HCT116 (cell line): ENCODE data around the gene METTL26.

ENCODE experiments used
- CTCF ChIP-seq, 3 experiments: fragments of 200-600 bp in 1 of 3; sonication (generic) in 1 of 3; IDR thresholded peaks in 2 of 3; conservative IDR thresholded peaks in 1 of 3; 2 replicates each; pipeline ENCODE4 v1.5.1; 2012 to 2017; ENCODE audit warnings: low read depth in 2 of 3, low read length in 2 of 3, antibody characterized with exemption in 1 of 3, borderline replicate concordance in 1 of 3, control low read depth in 1 of 3, mild to moderate bottlenecking in 1 of 3, mixed read lengths in 1 of 3, mixed run types in 1 of 3, moderate library complexity in 1 of 3; ENCODE audit not compliant: insufficient read depth in 1 of 3
- ELF1 ChIP-seq: IDR thresholded peaks from 2 replicates; pipeline ENCODE4 v1.6.1; 2012; ENCODE audit warnings: low read depth, borderline replicate concordance
- EZH2 ChIP-seq: fragments of 200-600 bp; sonication (generic); IDR thresholded peaks from 2 replicates; pipeline ENCODE4 v1.6.1; 2017; ENCODE audit warnings: antibody characterized with exemption, mixed run types
- EZH2phosphoT487 ChIP-seq: fragments of 200-600 bp; IDR thresholded peaks from 2 replicates; pipeline ENCODE4 v1.6.1; 2018; ENCODE audit warnings: antibody characterized with exemption, borderline replicate concordance
- POLR2A ChIP-seq: IDR thresholded peaks from 2 replicates; pipeline ENCODE4 v1.7.0; 2011; ENCODE audit warnings: borderline replicate concordance; ENCODE audit not compliant: insufficient read depth, insufficient read length; ENCODE audit errors: extremely low read depth
- POLR2AphosphoS5 ChIP-seq: IDR thresholded peaks from 2 replicates; pipeline ENCODE4 v1.6.1; 2011; ENCODE audit warnings: mild to moderate bottlenecking, low read depth, low read length, moderate library complexity
- RAD21 ChIP-seq: IDR thresholded peaks from 2 replicates; pipeline ENCODE4 v1.6.1; 2012; ENCODE audit warnings: low read depth, mild to moderate bottlenecking
- SIN3A ChIP-seq: IDR thresholded peaks from 2 replicates; pipeline ENCODE4 v1.6.1; 2012; ENCODE audit warnings: low read depth
- SP1 ChIP-seq: IDR thresholded peaks from 2 replicates; pipeline ENCODE4 v1.6.1; 2012; ENCODE audit warnings: low read depth

- no peak for TF ChIP-seq CTCF (IDR thresholded peaks at IDR 0.05 in 2 of 3, conservative IDR thresholded peaks at IDR 0.05 in 1 of 3; ENCODE audit: borderline replicate concordance in 1 of 3, insufficient read depth in 1 of 3, low read depth in 2 of 3, low read length in 2 of 3)
- no peak for TF ChIP-seq EZH2phosphoT487
- no peak for TF ChIP-seq SP1
- TF ChIP-seq POLR2AphosphoS5, result no peak
- TF ChIP-seq SIN3A, result no peak
- TF ChIP-seq EZH2, result no peak
- peak; percentile 38 for TF ChIP-seq POLR2A
- no peak for TF ChIP-seq RAD21
- TF ChIP-seq ELF1, result no peak
Measured at GRCh38 chr16:684961-685696, 49.0 kb upstream of the METTL26 start.
